ENCODE results near the gene ISL2.

GRCh38 chr15:76378691-76379090, 42.1 kb downstream of the ISL2 start:
- TF ChIP-seq TOX (CRISPR knock-in tag; IDR thresholded peaks at IDR 0.05; ENCODE audit: borderline replicate concordance), result no peak
- no peak for TF ChIP-seq CSRNP3 (CRISPR knock-in tag; IDR thresholded peaks at IDR 0.05)
- no peak for TF ChIP-seq ZNF565 (CRISPR knock-in tag; conservative IDR thresholded peaks at IDR 0.05; ENCODE audit: low read depth)
- no peak for TF ChIP-seq ARNTL (CRISPR knock-in tag; IDR thresholded peaks at IDR 0.05; ENCODE audit: borderline replicate concordance, low read depth)
- TF ChIP-seq ESRRG (CRISPR knock-in tag; IDR thresholded peaks at IDR 0.05), result no peak
- TF ChIP-seq BACH2 (CRISPR knock-in tag; IDR thresholded peaks at IDR 0.05; ENCODE audit: borderline replicate concordance), result no peak
- TF ChIP-seq CREB5 (CRISPR knock-in tag; IDR thresholded peaks at IDR 0.05; ENCODE audit: low read depth), result no peak
- no peak for TF ChIP-seq PPARA (CRISPR knock-in tag; IDR thresholded peaks at IDR 0.05; ENCODE audit: borderline replicate concordance)
- no peak for TF ChIP-seq ZNF70 (CRISPR knock-in tag; IDR thresholded peaks at IDR 0.05)
- no peak for TF ChIP-seq PATZ1 (CRISPR knock-in tag; IDR thresholded peaks at IDR 0.05; ENCODE audit: borderline replicate concordance)
